Neutrophil (primary cell): ENCODE measurements around the gene IFFO2.

Source experiments
- H3K27ac ChIP-seq: fragments of 200-600 bp; sonication (generic); 2 replicates; pipeline ENCODE4 v1.5.1; 2016; ENCODE audit warnings: mild to moderate bottlenecking, moderate library complexity
- H3K27me3 ChIP-seq: fragments of 200-600 bp; sonication (generic); 2 replicates; pipeline ENCODE4 v1.6.0; 2016; ENCODE audit warnings: mild to moderate bottlenecking
- H3K36me3 ChIP-seq: fragments of 200-600 bp; sonication (generic); 2 replicates; pipeline ENCODE4 v1.5.1; 2017
- H3K4me1 ChIP-seq, 2 experiments: fragments of 200-600 bp in 1 of 2; sonication (generic) in 1 of 2; 1 replicate in 1 of 2; 2 replicates in 1 of 2; pipeline versions ENCODE4 v1.5.1 to v1.6.1; 2013 to 2016; ENCODE audit warnings: low read depth in 1 of 2, low read length in 1 of 2, mild to moderate bottlenecking in 1 of 2, moderate library complexity in 1 of 2; ENCODE audit not compliant: control insufficient read depth in 1 of 2, insufficient read depth in 1 of 2
- H3K4me3 ChIP-seq, 2 experiments: fragments of 200-600 bp in 1 of 2; sonication (generic) in 1 of 2; 1 replicate in 1 of 2; 2 replicates in 1 of 2; pipeline ENCODE4 v1.5.1; 2013 to 2016; ENCODE audit warnings: low read depth in 1 of 2, low read length in 1 of 2, mild to moderate bottlenecking in 1 of 2, moderate library complexity in 1 of 2
- H3K9me3 ChIP-seq: fragments of 200-600 bp; sonication (generic); 2 replicates; pipeline ENCODE4 v1.5.1; 2016
- CTCF ChIP-seq: fragments of 200-600 bp; sonication (generic); IDR thresholded peaks from 2 replicates; pipeline ENCODE4 v1.5.1; 2016; ENCODE audit warnings: antibody characterized with exemption

Gene IFFO2

GRCh38 chr1:18948913-18949685 lies 7.4 kb downstream of the IFFO2 start:
- H3K4me3 ChIP-seq = no peak overlapping the region
- H3K27me3 ChIP-seq = peaks cover 77% of the 10 kb centered on the region
- no peaks in the 10 kb centered on the region for H3K36me3 ChIP-seq
- H3K27ac ChIP-seq = no peak overlapping the region
- no peak for TF ChIP-seq CTCF
- H3K9me3 ChIP-seq = no peaks in the 10 kb centered on the region
- peaks cover 25 to 27% of the 10 kb centered on the region in 2 experiments for H3K4me1 ChIP-seq

- H3K27me3 ChIP-seq = peaks cover 69% of the 10 kb centered on the region
- H3K4me3 ChIP-seq = no peak overlapping the region
- no peaks in the 10 kb centered on the region for H3K36me3 ChIP-seq
- no peak overlapping the region for H3K27ac ChIP-seq
- TF ChIP-seq CTCF = no peak
- H3K9me3 ChIP-seq = no peaks in the 10 kb centered on the region
- peaks cover 25 to 27% of the 10 kb centered on the region in 2 experiments for H3K4me1 ChIP-seq
Observed at GRCh38 chr1:18948048-18948912, 8.2 kb downstream of the IFFO2 start.

DNA sequence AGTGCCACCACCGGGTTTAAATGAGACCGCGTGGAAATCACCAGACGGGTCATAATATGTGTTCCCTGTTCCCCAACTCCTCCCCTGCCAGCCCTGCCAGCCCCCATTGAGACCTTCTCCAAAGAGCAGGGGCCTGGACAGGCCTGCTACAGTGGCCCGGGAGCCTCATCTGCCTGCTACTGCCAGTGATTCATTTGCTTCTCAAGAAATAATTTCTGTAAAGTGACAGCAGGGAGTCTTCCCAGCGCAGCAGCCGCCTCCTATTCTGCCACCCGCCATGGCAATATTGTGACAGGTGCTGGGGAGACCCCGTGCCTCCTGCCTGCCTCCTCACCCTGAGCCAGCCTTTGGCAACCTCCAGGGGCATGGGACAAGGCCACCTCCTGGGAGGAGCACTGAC lies 8.9 kb downstream of the IFFO2 start:
- Histone ChIP-seq H3K4me3 (no peak overlapping the region), H3K36me3 (no peaks in the 10 kb centered on the region), H3K4me1 (peaks cover 25 to 27% of the 10 kb centered on the region in 2 experiments), H3K27me3 (peaks cover 62% of the 10 kb centered on the region), H3K9me3 (no peaks in the 10 kb centered on the region), H3K27ac (no peak overlapping the region)
- TF ChIP-seq CTCF = no peak

DNA sequence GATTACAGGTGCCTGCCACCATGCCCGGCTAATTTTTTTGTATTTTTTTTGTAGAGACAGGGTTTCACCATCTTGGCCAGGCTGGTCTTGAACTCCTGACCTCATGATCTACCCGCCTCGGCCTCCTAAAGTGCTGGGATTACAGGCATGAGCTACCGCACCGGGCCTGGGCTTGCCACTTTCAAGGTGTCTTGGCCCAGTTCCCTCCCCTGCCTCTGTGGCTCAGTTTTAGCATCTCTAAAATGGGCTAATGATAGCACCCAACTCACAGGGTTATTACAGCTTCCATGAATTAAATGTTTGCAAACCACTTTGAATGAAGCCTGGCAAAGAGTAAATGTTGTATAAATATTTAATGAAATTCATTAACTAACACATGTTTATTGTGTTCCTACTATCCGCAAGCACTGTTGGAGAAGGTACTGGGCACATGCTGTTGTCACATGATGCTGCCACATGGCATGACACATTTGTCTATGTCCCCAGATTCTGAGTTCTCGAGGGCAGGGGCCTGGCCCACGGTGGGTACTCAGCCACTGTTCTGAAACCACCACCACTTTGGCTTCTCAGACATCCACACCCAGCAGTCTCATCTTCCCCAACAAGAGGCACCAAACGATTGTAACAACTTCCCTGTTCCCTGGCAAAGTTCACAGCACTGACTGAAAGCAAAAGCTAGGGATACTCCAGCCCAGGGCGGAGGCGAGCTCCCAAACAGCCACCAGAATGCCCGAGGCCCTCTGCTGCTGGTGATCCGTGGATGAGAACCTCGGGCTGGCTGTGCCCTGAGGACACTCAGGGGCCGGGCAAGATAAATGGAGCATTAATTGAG lies 9.7 kb downstream of the IFFO2 start:
- H3K4me1 ChIP-seq = peaks cover 24 to 25% of the 10 kb centered on the region in 2 experiments
- H3K36me3 ChIP-seq = no peaks in the 10 kb centered on the region
- H3K9me3 ChIP-seq = no peaks in the 10 kb centered on the region
- no peak overlapping the region for H3K4me3 ChIP-seq
- TF ChIP-seq CTCF = no peak
- H3K27ac ChIP-seq = no peak overlapping the region
- peaks cover 54% of the 10 kb centered on the region for H3K27me3 ChIP-seq

DNA sequence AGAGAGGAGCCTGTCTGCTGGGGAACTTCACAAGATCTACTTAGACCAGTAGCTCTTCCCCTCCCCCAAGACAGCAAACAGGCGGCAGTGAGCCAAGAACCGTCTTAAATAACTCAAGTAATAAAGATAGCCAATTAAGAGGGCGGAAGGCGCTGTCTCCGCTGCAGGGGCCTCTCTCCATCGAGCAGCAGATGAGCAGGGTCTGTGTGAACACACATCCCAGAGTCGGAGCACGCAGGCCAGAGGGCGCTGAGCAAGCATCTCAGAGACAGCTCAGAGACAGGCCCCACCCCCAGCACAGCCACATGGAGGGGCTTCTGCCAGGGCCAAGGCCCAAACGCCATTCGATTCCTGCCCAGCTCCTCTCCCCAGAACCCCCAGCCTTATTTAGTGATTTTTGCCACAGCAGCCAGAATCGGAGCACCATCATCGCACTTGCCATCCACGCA lies 11.1 kb downstream of the IFFO2 start:
- no peak for TF ChIP-seq CTCF
- H3K27me3 ChIP-seq = peaks cover 47% of the 10 kb centered on the region
- H3K4me3 ChIP-seq = no peak overlapping the region
- no peaks in the 10 kb centered on the region for H3K9me3 ChIP-seq
- no peaks in the 10 kb centered on the region for H3K36me3 ChIP-seq
- no peak overlapping the region for H3K27ac ChIP-seq
- peaks cover 11 to 12% of the 10 kb centered on the region in 2 experiments for H3K4me1 ChIP-seq
